Left ventricle myocardium inferior (tissue), 1 donor: ENCODE results near the gene RDH13. TPM values are rescaled to one million over a fixed set of nuclear protein-coding genes. Genes with fewer than 3 reads are reported as not detected.
A peak's percentile ranks its signal among the peaks of the same experiment; 100 is the strongest.

Experiments
- DNase-seq: peaks from one replicate; pipeline ENCODE4 v3.0.0-alpha.2; 2020
- H3K27ac ChIP-seq: fragments of 200-600 bp; replicated peaks from 2 replicates; pipeline ENCODE4 v1.8.0; 2021
- H3K27me3 ChIP-seq: fragments of 200-600 bp; 2 replicates; pipeline ENCODE4 v1.8.0; 2021; ENCODE audit warnings: low read depth
- H3K36me3 ChIP-seq: fragments of 200-600 bp; 2 replicates; pipeline ENCODE4 v1.8.0; 2021
- H3K4me1 ChIP-seq: fragments of 200-600 bp; 2 replicates; pipeline ENCODE4 v1.8.0; 2021
- H3K4me3 ChIP-seq: fragments of 200-600 bp; 2 replicates; pipeline ENCODE4 v1.8.0; 2021; ENCODE audit warnings: mild to moderate bottlenecking, moderate library complexity
- H3K9me3 ChIP-seq: fragments of 200-600 bp; replicated peaks from 2 replicates; pipeline ENCODE4 v1.8.0; 2021
- CTCF ChIP-seq: fragments of 200-600 bp; IDR thresholded peaks from 2 replicates; pipeline ENCODE4 v1.8.0; 2021; ENCODE audit warnings: antibody characterized with exemption, mild to moderate bottlenecking, borderline replicate concordance
- intact Hi-C: fragments of 100-400 bp; cut with micrococcal nuclease; formaldehyde crosslinking; loops from one replicate; pipeline ENCODE4 v1.11.0; 2022
- total RNA-seq: library from RNA; stranded (reverse); fragmentation: NEBNext Ultra II Directional; extraction: Animal tissue kit (Norgen Biotek cat#: 25700); gene quantifications from one replicate; pipeline ENCODE4 v1.2.1, GENCODE V29; 2021
- donor health status: DM: no; HTN: yes; CAD: no; lungs with severe emphysema.

The RDH13 gene
- total RNA-seq, 1 donor from 2014 or later = 53.8 TPM

DNA sequence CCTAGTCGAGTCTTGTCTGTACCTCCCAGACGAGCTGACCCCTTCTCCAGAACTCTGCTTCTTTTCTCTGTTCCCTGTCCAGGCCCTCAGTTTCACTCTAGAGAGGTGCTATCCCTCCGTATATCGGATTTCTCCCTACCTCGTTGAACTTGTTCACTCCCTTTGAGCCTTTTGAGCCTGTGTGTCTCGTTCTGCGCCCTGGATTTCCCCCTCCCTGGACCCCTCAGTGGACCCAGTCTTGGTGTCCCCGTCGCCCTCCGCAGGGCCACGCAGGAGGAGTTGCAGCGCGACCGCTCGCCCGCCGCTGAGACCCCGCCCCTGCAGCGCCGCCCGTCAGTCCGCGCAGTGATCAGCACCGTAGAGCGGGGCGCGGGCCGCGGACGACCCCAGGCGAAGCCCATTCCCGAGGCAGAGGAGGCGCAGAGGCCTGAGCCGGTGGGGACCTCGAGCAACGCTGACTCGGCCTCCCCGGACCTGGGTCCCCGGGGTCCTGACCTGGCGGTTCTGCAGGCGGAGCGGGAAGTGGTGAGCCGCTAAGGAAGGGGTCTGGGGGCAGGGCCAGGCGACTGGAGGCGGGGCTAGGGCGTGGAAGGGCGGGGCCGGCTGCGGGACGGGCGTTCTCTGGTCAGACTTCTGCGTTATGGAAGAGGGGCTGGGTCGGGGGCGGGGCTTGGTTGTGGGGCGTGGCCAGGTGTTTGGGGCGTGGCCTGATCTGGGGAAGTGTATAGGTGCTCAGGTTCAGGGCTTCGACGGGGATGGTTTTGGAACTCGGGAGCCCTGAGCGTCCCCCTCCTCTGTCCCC lies 18.2 kb upstream of the RDH13 start:
- peaks cover 93% of the 10 kb centered on the region for H3K27me3 ChIP-seq
- peak overlapping the region; percentile 64 for H3K4me3 ChIP-seq
- peaks cover 32% of the 10 kb centered on the region for H3K4me1 ChIP-seq
- H3K36me3 ChIP-seq = no peaks in the 10 kb centered on the region
- no peaks in the 10 kb centered on the region for H3K9me3 ChIP-seq
- TF ChIP-seq CTCF = no peak
- intact Hi-C loops = no loop called here
- no peak overlapping the region for H3K27ac ChIP-seq
- peak; percentile 73 for DNase-seq

DNA sequence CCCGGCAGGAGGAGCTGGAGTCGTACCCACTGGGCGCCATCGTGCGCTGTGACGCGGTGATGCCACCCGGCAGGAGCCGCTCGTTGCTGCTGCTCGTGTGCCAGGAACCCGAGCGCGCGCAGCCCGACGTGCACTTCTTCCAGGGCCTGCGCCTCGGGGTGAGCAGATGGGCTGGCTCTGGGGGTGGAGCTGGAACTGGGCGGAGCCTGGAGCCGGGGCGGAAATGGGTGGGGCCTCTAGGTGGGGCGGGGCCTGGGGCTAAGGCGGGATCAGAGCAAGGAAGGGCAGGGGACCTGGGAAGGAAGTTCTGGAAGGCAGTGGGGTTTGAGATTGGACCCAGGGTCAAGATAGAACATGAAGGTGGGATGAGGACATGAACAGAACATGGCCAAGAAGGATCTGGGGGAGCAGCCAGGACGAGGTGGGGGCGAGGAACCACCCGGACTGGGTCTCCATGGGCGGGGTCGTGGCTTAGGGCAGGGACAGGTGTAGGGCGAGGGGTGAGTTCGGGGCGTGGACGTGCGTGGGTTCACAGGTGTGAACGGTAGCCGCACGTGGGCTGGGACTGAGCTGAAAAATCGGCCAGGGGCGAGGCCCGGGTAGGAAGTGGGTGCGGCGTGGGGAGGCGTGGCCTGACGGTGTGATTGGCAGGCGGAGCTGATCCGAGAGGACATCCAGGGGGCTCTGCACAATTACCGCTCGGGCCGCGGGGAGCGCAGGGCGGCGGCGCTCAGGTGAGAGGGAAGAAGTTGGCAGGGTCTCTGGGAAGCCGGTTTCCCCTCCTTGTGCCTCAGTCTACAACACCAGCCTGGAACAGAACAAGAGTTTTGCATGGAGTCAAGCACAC lies 17.4 kb upstream of the RDH13 start:
- peaks cover 28% of the 10 kb centered on the region for H3K4me1 ChIP-seq
- no peaks in the 10 kb centered on the region for H3K9me3 ChIP-seq
- H3K27me3 ChIP-seq = peaks cover 92% of the 10 kb centered on the region
- peak; percentile 59 for DNase-seq
- H3K27ac ChIP-seq = no peak overlapping the region
- no peaks in the 10 kb centered on the region for H3K36me3 ChIP-seq
- H3K4me3 ChIP-seq = peak overlapping the region; percentile 64
- intact Hi-C loops = no loop called here
- no peak for TF ChIP-seq CTCF

- no peak for DNase-seq
- no peaks in the 10 kb centered on the region for H3K9me3 ChIP-seq
- H3K36me3 ChIP-seq = no peaks in the 10 kb centered on the region
- H3K27ac ChIP-seq = no peak overlapping the region
- no peak for TF ChIP-seq CTCF
- H3K4me1 ChIP-seq = peaks cover 28% of the 10 kb centered on the region
- peaks cover 92% of the 10 kb centered on the region for H3K27me3 ChIP-seq
- H3K4me3 ChIP-seq = no peak overlapping the region
- intact Hi-C loops = no loop called here
These were observed 16.6 kb upstream of the RDH13 start for GRCh38 chr19:55079400-55080038.

GRCh38 chr19:55078996-55079395 lies 16.0 kb upstream of the RDH13 start:
- TF ChIP-seq CTCF = no peak
- Histone ChIP-seq H3K4me1 (peaks cover 28% of the 10 kb centered on the region), H3K9me3 (no peaks in the 10 kb centered on the region), H3K27me3 (peaks cover 92% of the 10 kb centered on the region), H3K27ac (no peak overlapping the region), H3K4me3 (no peak overlapping the region), H3K36me3 (no peaks in the 10 kb centered on the region)
- DNase-seq = no peak
- intact Hi-C loops = no loop called here

DNA sequence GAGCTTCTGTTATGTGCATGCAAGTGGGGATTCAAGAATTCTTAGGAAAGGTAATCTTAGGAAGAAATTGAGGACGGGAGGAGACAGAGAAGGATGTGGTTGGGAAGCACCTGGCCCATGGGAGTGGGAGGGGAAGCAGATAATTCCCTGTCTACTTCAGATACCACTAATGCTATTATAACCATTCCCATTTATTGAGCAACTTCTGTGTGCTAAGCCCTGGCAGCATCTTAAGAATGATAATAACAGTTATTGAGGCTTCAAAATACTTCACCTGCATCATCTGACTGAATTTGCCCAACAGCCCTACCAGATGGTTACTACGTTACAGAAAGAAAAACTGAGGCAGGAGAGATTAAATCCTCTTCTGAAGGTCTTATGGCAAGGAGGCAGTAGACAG lies 14.2 kb upstream of the RDH13 start:
- DNase-seq = no peak
- Histone ChIP-seq H3K4me3 (no peak overlapping the region), H3K9me3 (peaks cover 6% of the 10 kb centered on the region), H3K4me1 (peaks cover 24% of the 10 kb centered on the region), H3K36me3 (no peaks in the 10 kb centered on the region), H3K27ac (no peak overlapping the region), H3K27me3 (peaks cover 92% of the 10 kb centered on the region)
- intact Hi-C loops = no loop called here
- TF ChIP-seq CTCF = no peak
